Colonic mucosa (tissue), 4 donors: ENCODE measurements around the gene RPTOR. TPM values are rescaled to one million over a fixed set of nuclear protein-coding genes. Genes with fewer than 3 reads are reported as not detected.

Source experiments
- DNase-seq: peaks from one replicate; pipeline ENCODE4 v3.0.0-alpha.2; 2020
- H3K27ac ChIP-seq: fragments of 200-600 bp; one replicate; pipeline ENCODE4 v1.8.0; 2021
- H3K27me3 ChIP-seq: fragments of 200-600 bp; one replicate; pipeline ENCODE4 v1.8.0; 2021
- H3K36me3 ChIP-seq: fragments of 200-600 bp; one replicate; pipeline ENCODE4 v1.8.0; 2021
- H3K4me1 ChIP-seq: fragments of 200-600 bp; one replicate; pipeline ENCODE4 v1.8.0; 2021; ENCODE audit warnings: mild to moderate bottlenecking
- H3K4me3 ChIP-seq: fragments of 200-600 bp; one replicate; pipeline ENCODE4 v1.8.0; 2021
- H3K9ac ChIP-seq, 2 donors: one replicate each; pipeline ENCODE4 v1.7.0; 2013; ENCODE audit warnings: control low read depth in 2 of 2, low read depth in 2 of 2, low read length in 2 of 2
- H3K9me3 ChIP-seq: fragments of 200-600 bp; one replicate; pipeline ENCODE4 v1.8.0; 2021
- intact Hi-C: fragments of 100-400 bp; cut with DNase I; formaldehyde crosslinking; loops from one replicate; pipeline ENCODE4 v1.14.1; 2022
- total RNA-seq, 2 donors: library from RNA; stranded (reverse); fragmentation: NEBNext Ultra II Directional in 1 of 2; extraction: Animal tissue kit (Norgen Biotek cat#: 25700) in 1 of 2; gene quantifications; one replicate each; pipeline ENCODE4 v1.2.1, GENCODE V29; 2021
- TF ChIP-seq, protein P1 (sequence below): fragments of 200-600 bp; IDR thresholded peaks from one replicate; pipeline ENCODE4 v1.8.0; 2022; ENCODE audit warnings: antibody characterized with exemption, mild to moderate bottlenecking
- donor health status: healthy.
- donor health status: DM: no; HTN: no; CAD: no.
- donor health status: DM: no; HTN: no; CAD: no.

Gene RPTOR
- total RNA-seq, 2 donors from 2014 or later = 21.2 to 39.6 TPM

DNA sequence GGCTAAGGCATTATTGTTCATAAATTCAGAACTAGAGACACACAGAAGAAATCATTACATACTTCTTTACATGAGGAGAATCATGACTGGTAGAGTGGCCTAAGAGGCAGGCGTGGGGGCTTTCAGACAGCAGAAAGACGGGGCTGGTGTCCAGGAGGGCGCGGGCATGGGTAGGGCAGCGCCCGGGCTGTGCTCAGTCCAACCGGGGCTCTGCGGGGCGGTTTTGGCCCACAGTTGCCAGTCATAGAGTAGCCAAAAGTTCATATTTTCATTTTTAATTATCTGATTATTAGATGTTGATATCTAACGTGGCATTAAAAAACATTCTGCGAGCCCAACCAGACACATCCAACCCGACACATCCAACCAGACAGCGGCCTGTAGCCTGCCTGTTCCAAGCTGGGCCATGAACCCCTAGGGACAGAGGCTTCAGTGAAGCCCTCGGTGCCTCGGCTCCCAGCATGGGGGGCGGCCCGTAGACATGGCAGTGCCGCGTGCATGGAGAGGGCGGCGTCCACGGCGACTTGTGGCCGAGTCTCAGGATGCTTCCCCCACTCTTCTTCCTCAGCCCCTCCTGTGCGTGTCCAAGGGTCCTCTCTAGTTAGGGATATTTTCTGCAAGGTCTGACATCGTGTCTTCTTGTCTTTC is 284.7 kb downstream of the RPTOR start:
- no peak for DNase-seq
- intact Hi-C loops = no loop called here
- TF ChIP-seq, protein P1, sequence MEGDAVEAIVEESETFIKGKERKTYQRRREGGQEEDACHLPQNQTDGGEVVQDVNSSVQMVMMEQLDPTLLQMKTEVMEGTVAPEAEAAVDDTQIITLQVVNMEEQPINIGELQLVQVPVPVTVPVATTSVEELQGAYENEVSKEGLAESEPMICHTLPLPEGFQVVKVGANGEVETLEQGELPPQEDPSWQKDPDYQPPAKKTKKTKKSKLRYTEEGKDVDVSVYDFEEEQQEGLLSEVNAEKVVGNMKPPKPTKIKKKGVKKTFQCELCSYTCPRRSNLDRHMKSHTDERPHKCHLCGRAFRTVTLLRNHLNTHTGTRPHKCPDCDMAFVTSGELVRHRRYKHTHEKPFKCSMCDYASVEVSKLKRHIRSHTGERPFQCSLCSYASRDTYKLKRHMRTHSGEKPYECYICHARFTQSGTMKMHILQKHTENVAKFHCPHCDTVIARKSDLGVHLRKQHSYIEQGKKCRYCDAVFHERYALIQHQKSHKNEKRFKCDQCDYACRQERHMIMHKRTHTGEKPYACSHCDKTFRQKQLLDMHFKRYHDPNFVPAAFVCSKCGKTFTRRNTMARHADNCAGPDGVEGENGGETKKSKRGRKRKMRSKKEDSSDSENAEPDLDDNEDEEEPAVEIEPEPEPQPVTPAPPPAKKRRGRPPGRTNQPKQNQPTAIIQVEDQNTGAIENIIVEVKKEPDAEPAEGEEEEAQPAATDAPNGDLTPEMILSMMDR = no peak
- Histone ChIP-seq H3K4me1 (peaks cover 5% of the 10 kb centered on the region), H3K36me3 (peaks cover 3% of the 10 kb centered on the region), H3K27ac (no peak overlapping the region), H3K9me3 (no peaks in the 10 kb centered on the region), H3K27me3 (no peaks in the 10 kb centered on the region), H3K9ac (no peak overlapping the region), H3K4me3 (no peak overlapping the region)

GRCh38 chr17:80830020-80830780 is 285.6 kb downstream of the RPTOR start:
- TF ChIP-seq, protein P1 = no peak
- no peaks in the 10 kb centered on the region for H3K27me3 ChIP-seq
- H3K4me1 ChIP-seq = peaks cover 5% of the 10 kb centered on the region
- intact Hi-C loops = no loop called here
- H3K36me3 ChIP-seq = peaks cover 3% of the 10 kb centered on the region
- no peak overlapping the region for H3K9ac ChIP-seq
- no peak overlapping the region for H3K4me3 ChIP-seq
- H3K9me3 ChIP-seq = no peaks in the 10 kb centered on the region
- no peak for DNase-seq
- H3K27ac ChIP-seq = no peak overlapping the region

DNA sequence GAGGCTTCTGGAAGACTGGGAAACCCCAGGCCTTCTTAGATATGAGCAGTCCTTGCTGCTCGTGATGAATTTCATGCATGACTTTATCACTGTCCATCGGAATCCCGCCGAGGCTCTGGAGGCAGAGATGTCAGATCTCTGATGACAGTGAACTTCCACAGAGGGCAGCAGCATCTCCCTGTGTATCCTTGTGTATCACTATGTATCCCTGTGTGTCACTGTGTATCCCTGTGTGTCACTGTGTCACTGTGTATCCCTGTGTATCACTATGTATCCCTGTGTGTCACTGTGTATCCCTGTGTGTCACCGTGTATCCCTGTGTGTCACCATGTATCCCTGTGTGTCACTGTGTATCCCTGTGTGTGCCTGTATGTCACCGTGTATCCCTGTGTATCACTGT is 286.9 kb downstream of the RPTOR start:
- no peak overlapping the region for H3K9ac ChIP-seq
- no peak overlapping the region for H3K4me3 ChIP-seq
- no peak overlapping the region for H3K27ac ChIP-seq
- TF ChIP-seq, protein P1 = no peak
- peaks cover 5% of the 10 kb centered on the region for H3K4me1 ChIP-seq
- no peaks in the 10 kb centered on the region for H3K27me3 ChIP-seq
- no peaks in the 10 kb centered on the region for H3K36me3 ChIP-seq
- intact Hi-C loops = no loop called here
- DNase-seq = no peak
- no peaks in the 10 kb centered on the region for H3K9me3 ChIP-seq

DNA sequence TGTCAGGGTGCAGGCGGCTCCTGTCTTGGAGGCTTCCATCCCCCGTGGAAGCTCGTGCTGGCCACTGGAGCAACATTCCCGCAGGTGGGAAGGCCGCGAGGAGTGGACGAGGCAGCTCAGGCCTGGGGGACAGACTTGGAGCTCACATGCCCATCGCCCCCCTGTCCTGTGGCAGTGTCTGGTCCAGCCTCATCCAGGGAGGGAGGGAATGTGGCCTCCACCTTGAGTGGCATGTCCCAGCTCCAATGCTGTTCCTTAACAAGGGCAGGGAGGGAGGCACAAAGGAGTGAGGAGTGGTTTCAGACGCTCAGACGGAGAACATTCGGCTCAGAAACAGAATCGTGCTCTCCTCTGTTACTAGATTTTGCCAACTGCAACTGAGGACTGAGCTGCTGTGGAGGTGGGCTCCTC is 287.6 kb downstream of the RPTOR start:
- H3K9ac ChIP-seq = peak overlapping the region; percentile 30 to 74
- no peaks in the 10 kb centered on the region for H3K36me3 ChIP-seq
- H3K9me3 ChIP-seq = no peaks in the 10 kb centered on the region
- TF ChIP-seq, protein P1 = no peak
- peak overlapping the region; percentile 84 for H3K27ac ChIP-seq
- peak; percentile 38 for DNase-seq
- peaks cover 5% of the 10 kb centered on the region for H3K4me1 ChIP-seq
- intact Hi-C loops = no loop called here
- H3K27me3 ChIP-seq = no peaks in the 10 kb centered on the region
- peak overlapping the region; percentile 26 for H3K4me3 ChIP-seq

GRCh38 chr17:80832888-80833583 is 288.4 kb downstream of the RPTOR start:
- intact Hi-C loops = no loop called here
- Histone ChIP-seq H3K4me3 (peak overlapping the region; percentile 26), H3K4me1 (peaks cover 5% of the 10 kb centered on the region), H3K27ac (peak overlapping the region; percentile 84), H3K27me3 (no peaks in the 10 kb centered on the region), H3K36me3 (no peaks in the 10 kb centered on the region), H3K9ac (peak overlapping the region; percentile 58 to 74), H3K9me3 (no peaks in the 10 kb centered on the region)
- TF ChIP-seq, protein P1 = no peak
- peak; percentile 83 for DNase-seq
